KG1 (cell line): Measurements from ENCODE around the gene TIMM10.

Experiments used
- DNase-seq: peaks from one replicate; lab custom pipeline; 2025; lab: John Stamatoyannopoulos, UW

TIMM10 gene

GRCh38 chr11:57502870-57503269 is 27.7 kb downstream of the TIMM10 start:
- no peak for DNase-seq

- DNase-seq: no peak
These were observed 28.2 kb downstream of the TIMM10 start for GRCh38 chr11:57502376-57502775.

- DNase-seq: no peak
These were observed 28.6 kb downstream of the TIMM10 start for GRCh38 chr11:57501953-57502352.

- no peak for DNase-seq
These were observed 29.6 kb downstream of the TIMM10 start for GRCh38 chr11:57500926-57501325.

GRCh38 chr11:57500515-57500914 is 30.0 kb downstream of the TIMM10 start:
- no peak for DNase-seq

DNA sequence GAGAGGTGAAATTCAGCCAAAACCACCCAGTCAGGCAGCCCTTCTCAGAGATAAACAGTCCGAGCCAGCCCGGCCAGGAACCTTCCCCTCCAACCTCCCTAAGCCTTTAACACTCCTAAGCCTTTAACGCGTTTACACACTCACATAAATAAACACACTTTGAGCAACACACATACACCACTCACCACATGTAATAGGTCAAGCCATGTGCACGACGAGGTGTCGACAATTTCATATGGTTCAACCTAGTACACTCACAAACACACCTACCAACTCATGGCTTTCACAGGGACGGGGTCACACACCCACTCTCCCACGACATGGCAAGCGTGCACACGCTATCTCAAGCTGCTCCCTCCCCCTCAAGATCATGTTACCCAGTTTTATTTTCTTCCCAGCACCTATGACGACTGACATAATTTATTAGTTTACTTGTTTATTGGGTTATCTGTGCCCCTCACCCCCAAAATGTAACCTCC is 30.5 kb downstream of the TIMM10 start:
- no peak for DNase-seq

GRCh38 chr11:57499413-57499982 is 31.1 kb downstream of the TIMM10 start:
- DNase-seq: no peak

DNA sequence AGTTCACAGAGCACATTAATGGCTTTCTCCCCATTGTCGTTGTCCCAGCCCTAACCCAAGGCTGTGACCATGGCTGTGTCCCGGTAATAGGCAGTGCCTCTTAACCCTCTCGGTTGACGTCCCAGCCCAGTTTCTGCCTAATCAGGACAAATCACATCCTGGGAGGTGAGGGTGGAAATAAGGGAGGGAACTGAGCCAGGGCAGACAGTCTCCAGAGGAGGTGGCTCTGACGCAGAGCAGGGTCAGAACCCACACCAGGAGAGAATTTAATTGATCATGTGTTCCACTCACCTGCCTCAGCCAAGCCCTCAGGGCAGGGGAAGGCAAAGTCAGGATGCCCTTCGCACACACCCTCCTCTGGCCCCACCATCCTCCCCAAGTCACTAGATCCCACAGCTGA is 32.0 kb downstream of the TIMM10 start:
- no peak for DNase-seq

DNA sequence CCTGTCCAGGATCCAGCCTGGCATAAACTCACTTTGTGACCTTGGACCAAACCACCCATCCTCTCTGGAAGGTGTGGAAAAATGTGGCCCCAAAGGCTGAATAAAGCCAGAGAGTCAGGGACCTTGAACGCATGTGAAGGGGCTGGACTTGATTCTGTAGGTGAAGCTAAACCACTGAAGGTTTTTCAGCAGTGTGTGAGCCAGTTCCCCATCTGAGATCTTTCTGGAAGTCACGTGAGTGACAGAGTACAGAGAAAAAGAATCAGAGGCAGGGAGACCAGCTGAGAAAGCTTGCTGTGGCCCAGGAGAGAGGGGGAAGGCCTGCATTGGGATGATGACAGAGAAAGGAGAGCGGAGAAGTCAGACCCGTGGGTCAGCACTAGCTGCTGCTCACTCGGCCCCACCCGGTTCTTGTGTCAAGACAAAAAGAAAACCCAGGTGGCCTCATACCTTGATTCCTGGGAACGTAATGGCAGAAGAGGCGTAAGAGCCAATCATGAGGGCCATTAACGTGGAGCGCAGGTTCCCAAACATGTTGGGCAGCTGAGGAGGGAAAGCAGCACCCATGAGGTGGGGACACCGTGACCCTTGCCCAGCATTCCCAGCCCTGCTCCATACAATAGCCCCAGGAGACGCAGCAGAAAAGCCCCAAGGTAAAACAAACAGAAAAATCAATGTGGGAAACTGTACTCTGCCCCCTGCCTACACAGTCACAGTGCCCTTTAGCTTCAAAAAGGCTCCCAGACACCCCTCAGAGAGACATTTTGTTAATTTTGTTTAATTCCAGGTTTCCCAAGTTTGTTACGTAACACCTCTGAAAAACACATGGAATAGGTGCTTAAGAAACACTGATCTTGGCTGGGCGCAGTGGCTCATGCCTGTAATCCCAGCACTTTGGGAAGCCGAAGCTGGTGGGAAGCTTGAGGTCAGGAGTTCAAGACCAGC is 33.0 kb downstream of the TIMM10 start:
- no peak for DNase-seq

GRCh38 chr11:57496109-57496820 is 34.3 kb downstream of the TIMM10 start:
- no peak for DNase-seq

DNA sequence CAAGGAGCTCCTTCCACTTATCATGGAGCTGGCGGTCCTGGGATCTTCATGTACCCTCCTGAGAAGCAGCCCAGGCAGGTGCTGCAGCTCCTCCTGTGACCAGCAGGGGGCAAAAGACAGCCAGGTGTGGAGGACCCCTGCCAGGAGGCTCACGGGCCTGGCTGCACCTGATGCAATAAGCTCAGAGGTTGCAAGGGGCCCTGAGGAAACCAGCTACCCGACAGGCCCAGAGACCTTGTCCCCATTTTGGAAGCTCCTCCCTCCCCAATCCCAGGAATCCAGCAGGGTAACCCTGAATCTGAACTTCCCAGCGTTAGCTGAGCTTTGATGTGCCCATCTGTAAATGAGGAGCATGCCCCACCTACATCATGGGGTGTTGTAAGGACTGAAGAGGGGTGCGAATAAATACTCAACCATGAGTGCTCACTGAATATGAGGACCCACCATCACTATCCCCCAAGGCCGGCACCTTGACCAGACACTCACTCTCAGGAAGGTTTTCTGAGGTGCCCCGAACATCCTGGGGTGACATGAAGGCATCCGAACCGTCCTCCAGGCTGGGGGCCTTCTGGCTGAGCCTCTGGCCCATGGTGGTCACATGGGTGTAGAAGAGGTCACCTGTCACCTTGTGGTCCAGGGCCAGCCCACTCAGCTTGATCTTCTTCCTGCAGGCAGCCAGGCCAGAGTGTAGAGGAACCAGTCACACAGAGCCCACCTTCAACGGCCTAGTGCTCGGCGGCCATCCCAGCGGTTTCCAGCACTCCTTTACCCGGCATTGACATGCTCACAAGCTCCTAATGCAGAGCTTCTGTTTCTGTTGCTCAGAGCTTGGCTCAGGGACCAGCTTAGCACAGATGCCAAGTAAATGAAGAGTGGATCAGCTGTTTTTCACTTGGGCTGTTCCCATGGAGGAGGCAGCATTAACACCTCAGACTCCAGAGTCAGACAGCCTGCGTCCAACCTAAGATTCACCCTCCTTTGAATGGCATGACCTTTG is 36.7 kb downstream of the TIMM10 start:
- DNase-seq: peak; percentile 40

DNA sequence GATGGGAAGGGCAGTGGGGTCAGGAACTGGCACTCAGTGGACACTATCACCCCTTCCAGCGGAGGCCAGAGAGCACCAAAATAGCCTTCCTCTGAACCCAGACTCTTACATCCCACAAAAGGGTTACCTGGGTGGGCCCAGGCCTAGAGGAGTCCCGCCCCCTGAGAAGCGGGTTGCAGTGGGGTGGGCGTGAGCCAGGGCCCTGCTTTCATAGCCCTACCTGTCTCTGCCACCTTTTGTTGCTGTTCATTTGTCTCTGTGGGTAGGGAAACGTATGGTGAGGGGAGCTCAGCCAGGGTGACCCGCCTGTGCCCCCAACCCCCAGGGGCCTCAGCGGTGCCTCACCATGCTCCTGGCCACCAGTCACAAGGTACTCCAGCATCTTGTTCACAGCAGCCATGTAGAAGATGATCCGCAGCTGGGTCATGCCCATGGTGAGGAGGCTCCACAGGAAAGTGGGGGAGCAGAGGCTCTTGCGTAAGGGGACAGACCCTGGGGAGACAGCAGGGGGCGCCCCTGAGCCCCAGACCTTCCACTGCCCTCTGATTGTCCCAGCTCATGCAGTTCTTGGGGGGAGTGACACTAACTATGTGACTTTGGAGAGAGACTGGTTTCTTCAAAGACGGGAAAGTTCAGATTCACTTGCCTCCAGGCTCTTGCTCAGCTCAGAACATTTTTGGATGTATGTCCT is 39.0 kb downstream of the TIMM10 start:
- DNase-seq: no peak

DNA sequence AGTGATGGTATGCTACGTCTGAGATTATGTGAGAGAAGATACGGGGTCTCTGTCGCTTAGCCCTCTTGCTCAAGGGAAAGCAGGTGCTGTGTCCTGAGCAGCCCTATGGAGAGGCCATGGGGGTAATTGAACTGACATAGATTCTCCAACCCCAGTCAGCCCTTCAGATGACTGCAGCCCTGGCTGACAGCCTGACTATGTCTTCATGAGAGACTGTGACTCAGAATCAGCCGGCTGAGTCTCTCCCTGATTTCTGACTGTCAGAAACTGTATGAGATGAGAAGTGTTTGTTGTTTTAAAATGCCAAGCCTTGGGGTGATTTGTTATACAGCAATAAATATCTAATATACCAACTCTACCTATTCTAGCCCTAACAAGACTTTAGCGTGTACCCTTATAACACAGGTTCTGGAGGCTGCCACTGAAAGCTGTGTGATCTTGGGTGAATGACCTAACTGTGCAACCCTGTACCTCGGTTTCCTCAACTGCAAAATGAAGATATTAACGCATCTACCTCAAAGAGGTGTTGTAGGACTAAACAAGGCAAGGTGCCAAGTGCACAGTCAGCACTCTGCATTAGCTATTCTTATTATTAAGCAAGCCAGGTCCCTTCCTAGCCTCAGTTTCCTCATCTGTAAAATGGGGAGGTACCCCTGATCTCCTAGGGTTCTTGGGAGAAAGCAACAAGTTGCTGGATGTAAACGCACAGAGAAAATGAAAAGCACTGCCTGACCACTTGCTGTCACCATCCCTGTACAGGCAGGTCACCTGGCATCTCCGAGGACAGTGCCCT is 39.9 kb downstream of the TIMM10 start:
- DNase-seq: no peak

- no peak for DNase-seq
These were observed 42.5 kb downstream of the TIMM10 start for GRCh38 chr11:57487920-57488659.

GRCh38 chr11:57487021-57487778 is 43.4 kb downstream of the TIMM10 start:
- no peak for DNase-seq

GRCh38 chr11:57485217-57485990 is 45.1 kb downstream of the TIMM10 start:
- DNase-seq: no peak

GRCh38 chr11:57484141-57484710 is 46.3 kb downstream of the TIMM10 start:
- DNase-seq: peak; percentile 52
